ENCODE data around the gene EXOC4. TPM values are rescaled to one million over a fixed set of nuclear protein-coding genes. Genes with fewer than 3 reads are reported as not detected.

The EXOC4 gene
- total RNA-seq, 1 donor from 2014 or later: 99.2 TPM

DNA sequence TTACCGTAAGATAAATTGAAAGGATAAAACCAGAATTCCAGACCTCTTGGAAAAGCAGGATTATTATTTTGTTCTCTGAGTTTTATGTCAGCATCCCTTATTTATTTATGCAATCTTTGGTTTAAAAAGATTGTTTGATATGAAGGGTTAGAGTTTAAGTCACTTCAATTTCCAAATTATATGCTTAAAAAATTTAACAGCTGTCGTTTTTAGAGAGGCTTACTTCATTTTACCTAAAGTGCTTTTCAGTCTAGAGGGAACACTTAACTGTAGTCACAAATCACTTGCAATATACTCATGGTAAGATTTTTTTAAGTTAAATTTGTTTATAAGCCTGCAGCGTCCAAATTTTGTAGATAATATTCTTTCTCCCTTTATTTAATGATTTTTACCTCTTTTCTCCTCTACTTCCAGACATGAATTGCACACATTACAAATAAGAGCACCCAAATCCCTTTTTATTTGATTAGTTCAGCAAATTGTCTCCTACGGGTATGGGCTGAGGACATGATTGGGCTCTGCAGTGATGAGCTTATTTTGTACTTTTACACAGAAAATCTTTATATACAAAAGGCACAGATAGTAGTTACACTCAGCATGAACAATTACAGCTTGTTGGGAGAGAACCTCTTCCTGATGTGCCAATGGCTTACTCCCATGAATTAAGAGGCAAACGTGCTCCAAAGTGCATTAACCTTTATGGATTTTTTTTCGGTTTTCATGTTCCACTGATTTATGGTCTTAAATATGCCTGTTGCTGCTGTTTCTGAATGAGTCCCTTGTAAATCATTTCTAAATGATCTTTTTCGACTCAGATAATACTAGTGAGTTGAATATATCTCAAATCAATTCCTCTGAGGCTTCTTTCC is 555.0 kb downstream of the EXOC4 start:
- Histone ChIP-seq H3K27ac (no peak overlapping the region), H3K4me3 (no peak overlapping the region), H3K9me3 (no peaks in the 10 kb centered on the region), H3K27me3 (no peaks in the 10 kb centered on the region), H3K36me3 (no peaks in the 10 kb centered on the region), H3K4me1 (no peaks in the 10 kb centered on the region)
- no peak for DNase-seq (ENCODE audit: extremely low spot score in 2 of 2)
- intact Hi-C loops (cut with DNase I): no loop called here
- TF ChIP-seq POLR2AphosphoS5 (IDR thresholded peaks at IDR 0.05; ENCODE audit: insufficient read depth in 1 of 2, low read depth in 1 of 2) (no peak), CTCF (IDR thresholded peaks at IDR 0.05) (no peak), POLR2A (IDR thresholded peaks at IDR 0.05) (no peak)

- no peak for TF ChIP-seq POLR2A (IDR thresholded peaks at IDR 0.05)
- no peak for TF ChIP-seq POLR2AphosphoS5 (IDR thresholded peaks at IDR 0.05; ENCODE audit: insufficient read depth in 1 of 2, low read depth in 1 of 2)
- TF ChIP-seq CTCF (IDR thresholded peaks at IDR 0.05): no peak
- H3K27me3 ChIP-seq: no peaks in the 10 kb centered on the region
- H3K4me1 ChIP-seq: no peaks in the 10 kb centered on the region
- no peak overlapping the region for H3K4me3 ChIP-seq
- H3K27ac ChIP-seq: no peak overlapping the region
- DNase-seq (ENCODE audit: extremely low spot score in 2 of 2): no peak
- no peaks in the 10 kb centered on the region for H3K9me3 ChIP-seq
- H3K36me3 ChIP-seq: no peaks in the 10 kb centered on the region
- intact Hi-C loops (cut with DNase I): no loop called here
These were observed 555.6 kb downstream of the EXOC4 start for GRCh38 chr7:133808493-133808866.

- intact Hi-C loops (cut with DNase I): no loop called here
- no peaks in the 10 kb centered on the region for H3K9me3 ChIP-seq
- DNase-seq (ENCODE audit: extremely low spot score in 2 of 2): no peak
- no peaks in the 10 kb centered on the region for H3K36me3 ChIP-seq
- H3K27me3 ChIP-seq: no peaks in the 10 kb centered on the region
- H3K4me3 ChIP-seq: no peak overlapping the region
- TF ChIP-seq POLR2AphosphoS5 (IDR thresholded peaks at IDR 0.05; ENCODE audit: insufficient read depth in 1 of 2, low read depth in 1 of 2) (no peak), CTCF (IDR thresholded peaks at IDR 0.05) (no peak), POLR2A (IDR thresholded peaks at IDR 0.05) (no peak)
- no peaks in the 10 kb centered on the region for H3K4me1 ChIP-seq
- no peak overlapping the region for H3K27ac ChIP-seq
These were observed 560.0 kb downstream of the EXOC4 start for GRCh38 chr7:133812877-133813276.

- Histone ChIP-seq H3K4me1 (no peaks in the 10 kb centered on the region), H3K36me3 (peaks cover 0 to 7% of the 10 kb centered on the region in 2 donors), H3K9me3 (no peaks in the 10 kb centered on the region), H3K27ac (no peak overlapping the region), H3K27me3 (no peaks in the 10 kb centered on the region), H3K4me3 (no peak overlapping the region)
- TF ChIP-seq POLR2AphosphoS5 (IDR thresholded peaks at IDR 0.05; ENCODE audit: insufficient read depth in 1 of 2, low read depth in 1 of 2): no peak
- no peak for TF ChIP-seq POLR2A (IDR thresholded peaks at IDR 0.05)
- no peak for TF ChIP-seq CTCF (IDR thresholded peaks at IDR 0.05)
- DNase-seq (ENCODE audit: extremely low spot score in 2 of 2): no peak
- intact Hi-C loops (cut with DNase I): no loop called here
These were observed 562.8 kb downstream of the EXOC4 start for GRCh38 chr7:133815611-133816210.

DNA sequence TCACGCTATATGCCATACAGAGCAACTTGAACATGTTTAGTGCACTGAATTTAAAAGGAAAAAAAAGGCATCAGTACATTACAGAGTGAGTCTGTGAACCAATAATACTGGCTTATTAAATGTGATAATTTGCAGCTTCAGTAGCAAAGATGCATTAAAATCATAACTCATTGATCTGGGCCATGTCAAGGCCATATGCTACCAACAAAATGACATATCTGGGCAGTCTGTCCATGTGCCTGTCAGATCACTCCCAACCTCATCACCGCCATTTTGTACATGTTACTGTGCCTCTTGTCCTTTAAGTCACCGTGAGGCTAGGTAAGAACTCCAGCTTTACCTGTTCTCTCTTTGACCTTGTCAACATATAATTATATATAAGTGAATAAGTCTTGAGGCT is 566.8 kb downstream of the EXOC4 start:
- H3K4me3 ChIP-seq: no peak overlapping the region
- H3K36me3 ChIP-seq: peaks cover 0 to 7% of the 10 kb centered on the region in 2 donors
- intact Hi-C loops (cut with DNase I): no loop called here
- H3K4me1 ChIP-seq: no peaks in the 10 kb centered on the region
- TF ChIP-seq CTCF (IDR thresholded peaks at IDR 0.05): no peak
- DNase-seq (ENCODE audit: extremely low spot score in 2 of 2): no peak
- H3K27me3 ChIP-seq: no peaks in the 10 kb centered on the region
- H3K27ac ChIP-seq: no peak overlapping the region
- H3K9me3 ChIP-seq: no peaks in the 10 kb centered on the region

Data from vagina (tissue), 2 donors.